ENCODE results near the gene COMMD6.

DNA sequence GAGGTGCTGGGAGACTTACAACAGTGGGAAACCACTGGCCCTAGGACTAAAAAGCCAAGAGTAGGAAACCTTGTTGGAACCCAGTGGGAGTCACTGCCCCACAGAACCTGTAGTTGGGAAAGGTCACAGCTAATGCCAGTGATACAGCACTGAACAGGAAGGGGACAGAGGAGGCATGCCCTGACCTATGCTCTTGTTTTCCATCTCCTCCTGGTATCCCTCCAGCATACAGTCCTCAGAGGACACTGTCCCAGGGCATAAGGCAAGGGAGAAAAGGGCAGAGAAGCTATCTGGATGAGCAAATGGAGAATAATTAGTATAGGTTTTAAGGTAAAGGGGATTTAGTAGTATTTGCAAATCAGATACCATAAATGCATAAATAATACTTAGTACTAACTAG lies 44.5 kb downstream of the COMMD6 start:
- TF ChIP-seq CTCF (conservative IDR thresholded peaks at IDR 0.05; ENCODE audit: low read depth in 2 of 2) (no peak), REST (IDR thresholded peaks at IDR 0.05; ENCODE audit: unreplicated experiment) (no peak), POLR2AphosphoS5 (IDR thresholded peaks at IDR 0.05; ENCODE audit: low read depth) (no peak), CREB1 (CRISPR knock-in tag; IDR thresholded peaks at IDR 0.05; ENCODE audit: low read depth) (no peak), EZH2 (IDR thresholded peaks at IDR 0.05; ENCODE audit: low read depth, unreplicated experiment) (no peak), ZNF462 (CRISPR knock-in tag; IDR thresholded peaks at IDR 0.05) (no peak), STAT1 (IDR thresholded peaks at IDR 0.05; ENCODE audit: unreplicated experiment) (no peak), JUNB (IDR thresholded peaks at IDR 0.05; ENCODE audit: unreplicated experiment) (no peak), ZNF114 (CRISPR knock-in tag; IDR thresholded peaks at IDR 0.05) (no peak), EZH2phosphoT487 (IDR thresholded peaks at IDR 0.05; ENCODE audit: unreplicated experiment) (no peak), ZNF331 (CRISPR knock-in tag; IDR thresholded peaks at IDR 0.05; ENCODE audit: low read depth) (no peak)
- TF ChIP-seq, protein P1, sequence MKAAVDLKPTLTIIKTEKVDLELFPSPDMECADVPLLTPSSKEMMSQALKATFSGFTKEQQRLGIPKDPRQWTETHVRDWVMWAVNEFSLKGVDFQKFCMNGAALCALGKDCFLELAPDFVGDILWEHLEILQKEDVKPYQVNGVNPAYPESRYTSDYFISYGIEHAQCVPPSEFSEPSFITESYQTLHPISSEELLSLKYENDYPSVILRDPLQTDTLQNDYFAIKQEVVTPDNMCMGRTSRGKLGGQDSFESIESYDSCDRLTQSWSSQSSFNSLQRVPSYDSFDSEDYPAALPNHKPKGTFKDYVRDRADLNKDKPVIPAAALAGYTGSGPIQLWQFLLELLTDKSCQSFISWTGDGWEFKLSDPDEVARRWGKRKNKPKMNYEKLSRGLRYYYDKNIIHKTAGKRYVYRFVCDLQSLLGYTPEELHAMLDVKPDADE (IDR thresholded peaks at IDR 0.05) = no peak
